IPS-NIHi7 (cell line): Measurements from ENCODE around the gene ADIRF.
A peak's percentile ranks its signal among the peaks of the same experiment; 100 is the strongest.
"Not testable (repeated sequence)": the region's sequence is repeated elsewhere in the genome, so short reads cannot be mapped to it uniquely, and the experiment has no call there.

Source experiments
- DNase-seq: peaks from one replicate; pipeline ENCODE4 v3.0.0; 2012; ENCODE audit warnings: mixed read lengths; ENCODE audit errors: extremely low spot score

Gene ADIRF

GRCh38 chr10:86960863-86961434 lies 7.3 kb upstream of the ADIRF start:
- DNase-seq = no peak

- no peak for DNase-seq
Measured at GRCh38 chr10:86961481-86962091, 6.7 kb upstream of the ADIRF start.

- no peak for DNase-seq
Measured at GRCh38 chr10:86962136-86962980, 5.9 kb upstream of the ADIRF start.

- no peak for DNase-seq
Measured at GRCh38 chr10:86962981-86963310, 5.3 kb upstream of the ADIRF start.

GRCh38 chr10:86963341-86963919 lies 4.9 kb upstream of the ADIRF start:
- no peak for DNase-seq

GRCh38 chr10:86964061-86964846 lies 4.0 kb upstream of the ADIRF start:
- DNase-seq = peak; percentile 5

- peak; percentile 4 for DNase-seq
Measured at GRCh38 chr10:86964847-86965190, 3.5 kb upstream of the ADIRF start.

- DNase-seq = peak; percentile 3
Measured at GRCh38 chr10:86965986-86966654, 2.2 kb upstream of the ADIRF start.

- peak; percentile 6 for DNase-seq
Measured at GRCh38 chr10:86967481-86967941, 771 bp upstream of the ADIRF start.

GRCh38 chr10:86968994-86969355 lies 693 bp downstream of the ADIRF start:
- peak; percentile 6 for DNase-seq

- peak; percentile 9 for DNase-seq
Measured at GRCh38 chr10:86969421-86970041, 1.2 kb downstream of the ADIRF start.

GRCh38 chr10:86970162-86970981 lies 2.1 kb downstream of the ADIRF start:
- peak; percentile 63 for DNase-seq

- peak; percentile 62 for DNase-seq
Measured at GRCh38 chr10:86970982-86971231, 2.6 kb downstream of the ADIRF start.

- DNase-seq = peak; percentile 50
Measured at GRCh38 chr10:86971232-86971991, 3.1 kb downstream of the ADIRF start.

GRCh38 chr10:86972613-86973380 lies 4.5 kb downstream of the ADIRF start:
- peak; percentile 3 for DNase-seq

GRCh38 chr10:86974484-86974883 lies 6.2 kb downstream of the ADIRF start:
- no peak for DNase-seq

GRCh38 chr10:86976362-86977056 lies 8.2 kb downstream of the ADIRF start:
- no peak for DNase-seq

GRCh38 chr10:86978457-86978856 lies 10.2 kb downstream of the ADIRF start:
- DNase-seq = not testable (repeated sequence)
